HG03045 (cell line): Measurements from ENCODE around the gene DCLRE1A.
"Not testable (repeated sequence)": the region's sequence is repeated elsewhere in the genome, so short reads cannot be mapped to it uniquely, and the experiment has no call there.

Experiments
- ATAC-seq: cut with Tn5 transposase; IDR thresholded peaks from one replicate; pipeline ENCODE4 v1.9.1; 2021; ENCODE audit warnings: mild to moderate bottlenecking, moderate library complexity; ENCODE audit not compliant: unreplicated experiment

Gene DCLRE1A

DNA sequence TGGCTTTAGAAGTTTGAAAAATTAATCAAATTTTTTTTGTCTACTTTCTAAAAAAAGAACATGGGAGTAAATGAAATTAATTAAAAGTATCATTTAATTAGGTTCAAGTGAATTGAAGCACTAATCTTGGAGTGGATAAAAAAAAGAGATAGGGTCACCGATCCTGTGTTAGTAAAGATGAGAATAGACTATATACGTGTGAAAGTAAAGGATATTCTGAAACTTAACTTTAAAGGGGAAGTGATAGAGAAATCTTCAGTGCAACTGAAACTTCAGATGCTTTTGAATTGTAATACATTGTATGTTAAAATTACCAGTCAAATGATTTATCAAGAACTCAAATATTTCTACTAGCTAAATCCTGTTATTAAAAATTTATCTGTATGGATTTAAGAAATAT, 5.4 kb upstream of the DCLRE1A start:
- no peak for ATAC-seq

GRCh38 chr10:113858541-113858940, 4.7 kb upstream of the DCLRE1A start:
- ATAC-seq, result no peak

GRCh38 chr10:113857210-113857609, 3.3 kb upstream of the DCLRE1A start:
- no peak for ATAC-seq

- no peak for ATAC-seq
Observed at GRCh38 chr10:113856563-113856962, 2.7 kb upstream of the DCLRE1A start.

DNA sequence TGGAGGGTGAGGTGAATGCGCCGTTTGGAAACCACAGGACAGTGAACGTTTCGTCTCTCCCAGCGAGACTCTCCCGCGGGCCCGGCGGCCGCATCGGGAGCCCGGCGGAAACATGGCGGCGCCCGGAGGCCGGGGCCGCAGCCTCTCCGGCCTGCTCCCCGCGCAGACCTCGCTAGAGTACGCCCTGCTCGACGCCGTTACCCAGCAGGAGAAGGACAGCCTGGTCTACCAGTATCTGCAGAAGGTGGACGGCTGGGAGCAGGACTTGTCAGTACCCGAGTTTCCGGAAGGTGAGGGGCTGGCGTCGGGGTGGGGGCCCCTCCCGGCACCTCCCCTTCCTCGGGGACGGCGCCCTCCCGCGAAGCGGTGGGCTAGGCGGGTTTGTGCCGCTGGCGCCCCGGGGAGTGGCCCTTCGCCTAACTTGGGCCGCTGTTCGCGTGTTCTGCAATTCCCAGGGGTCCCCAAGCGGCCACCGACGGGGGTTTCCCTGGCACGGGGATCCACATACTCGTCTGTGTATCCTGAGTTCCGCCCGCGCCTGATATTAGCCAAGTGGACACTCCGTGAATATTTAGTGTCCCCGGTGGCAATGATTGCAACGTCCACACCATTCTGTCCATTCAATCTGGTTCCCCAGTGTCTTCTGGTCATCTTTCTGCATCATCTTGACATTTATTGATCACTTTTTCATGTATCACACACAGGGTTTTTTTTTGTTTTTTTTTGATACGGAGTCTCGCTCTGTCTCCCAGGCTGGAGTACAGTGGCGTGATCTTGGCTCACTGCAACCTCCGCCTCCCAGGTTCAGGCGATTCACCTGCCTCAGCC, 1.1 kb upstream of the DCLRE1A start:
- ATAC-seq, result peak; percentile 39

DNA sequence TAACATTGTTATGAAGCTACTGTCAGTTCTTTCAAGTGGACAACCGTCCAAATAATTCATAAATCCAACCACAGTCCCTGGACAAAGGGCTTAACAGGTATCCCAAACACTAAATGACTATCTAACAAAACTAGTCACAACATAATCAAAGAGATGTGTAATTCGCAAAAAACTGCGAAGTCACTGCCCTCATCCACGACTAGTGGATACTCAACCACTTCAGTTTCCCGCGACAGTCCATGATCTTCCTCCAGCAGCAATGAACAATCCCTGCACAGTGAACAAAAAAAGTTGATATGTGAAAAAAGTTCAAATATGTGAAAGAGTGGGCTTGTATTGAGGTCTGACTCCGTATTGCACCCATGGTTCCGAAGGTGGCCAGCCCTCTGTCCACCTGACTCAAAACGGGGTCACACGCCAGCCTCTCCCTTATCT, 287 bp downstream of the DCLRE1A start:
- no peak for ATAC-seq

DNA sequence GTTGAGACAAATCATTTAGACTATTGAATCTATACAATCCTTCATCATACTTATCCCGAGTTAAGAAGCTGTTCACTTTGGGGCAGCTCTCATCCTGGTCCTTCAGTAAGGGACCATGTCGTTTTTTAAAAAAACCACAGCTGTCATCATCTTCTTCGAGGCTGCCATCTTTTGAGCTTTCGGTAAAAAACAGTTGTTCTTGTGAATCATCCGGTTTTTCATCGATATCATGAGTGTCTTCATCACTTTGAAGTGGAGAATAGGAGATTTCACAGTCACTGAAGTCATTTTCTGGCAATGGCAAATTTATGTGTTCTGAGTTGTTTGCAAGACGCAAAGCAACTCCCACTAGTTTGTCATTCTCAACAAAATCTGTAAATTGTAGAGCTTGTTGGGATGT, 3.9 kb downstream of the DCLRE1A start:
- ATAC-seq, result no peak

GRCh38 chr10:113849140-113849803, 4.6 kb downstream of the DCLRE1A start:
- no peak for ATAC-seq

- ATAC-seq, result no peak
Observed at GRCh38 chr10:113846036-113846435, 7.8 kb downstream of the DCLRE1A start.

DNA sequence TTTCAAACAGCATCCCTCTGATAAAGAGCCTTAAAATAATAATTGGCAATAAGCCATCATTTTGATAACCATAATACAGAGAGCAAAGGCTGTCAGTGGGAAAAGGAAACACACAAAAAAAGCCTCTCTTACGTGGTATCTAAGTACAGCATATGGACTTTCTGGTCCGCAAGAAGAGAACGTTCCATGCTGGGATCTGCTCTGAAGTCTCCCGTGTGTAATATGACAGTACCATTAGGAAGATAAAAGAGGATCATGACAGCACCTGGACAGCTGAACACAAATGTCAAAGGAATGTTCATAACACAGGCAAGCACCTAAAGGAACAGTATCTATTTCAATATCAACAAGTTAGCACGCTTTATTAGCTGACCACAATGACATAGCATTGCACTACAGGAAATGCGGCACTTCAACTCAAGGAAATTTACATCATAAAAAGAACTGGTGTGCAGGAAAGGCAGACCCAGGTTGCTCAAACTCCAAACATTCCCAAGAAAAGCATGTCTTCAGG, 9.9 kb downstream of the DCLRE1A start:
- no peak for ATAC-seq

GRCh38 chr10:113842171-113842570, 11.7 kb downstream of the DCLRE1A start:
- no peak for ATAC-seq

DNA sequence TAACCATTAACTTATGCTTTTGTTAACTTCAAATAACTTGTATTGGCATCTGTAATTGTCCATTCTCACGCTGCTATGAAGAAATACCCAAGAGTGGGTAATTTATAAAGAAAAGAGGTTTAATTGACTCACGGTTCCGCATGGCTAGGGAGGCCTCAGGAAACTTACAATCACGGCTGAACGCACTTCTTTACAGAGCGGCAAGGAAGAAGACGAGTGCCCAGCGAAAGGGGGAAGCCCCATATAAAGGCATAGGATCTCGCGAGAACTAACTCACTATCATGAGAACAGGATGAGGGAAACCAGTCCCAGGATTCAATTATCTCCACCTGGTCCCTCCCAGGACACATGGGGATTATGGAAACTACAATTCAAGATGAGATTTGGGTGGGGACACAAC, 25.3 kb downstream of the DCLRE1A start:
- ATAC-seq, result not testable (repeated sequence)

DNA sequence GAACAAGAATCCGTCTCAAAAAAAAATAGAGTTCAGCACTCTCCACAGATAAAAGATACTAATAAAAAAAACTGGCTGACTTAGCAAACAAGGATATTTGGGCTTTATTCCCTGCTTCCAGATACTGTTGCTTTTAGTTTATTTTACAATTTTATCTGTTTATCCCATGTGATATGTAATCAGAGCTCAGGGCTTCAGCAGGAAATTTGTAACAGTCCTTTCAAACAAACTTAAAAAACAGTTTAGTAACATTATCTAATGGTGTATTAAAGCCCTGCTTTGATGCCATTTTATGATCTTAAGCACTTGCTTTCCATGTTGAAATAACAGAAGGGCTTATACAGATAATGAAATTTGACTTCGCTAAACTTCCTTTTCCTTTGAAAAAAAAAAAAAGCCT, 28.1 kb downstream of the DCLRE1A start:
- no peak for ATAC-seq

DNA sequence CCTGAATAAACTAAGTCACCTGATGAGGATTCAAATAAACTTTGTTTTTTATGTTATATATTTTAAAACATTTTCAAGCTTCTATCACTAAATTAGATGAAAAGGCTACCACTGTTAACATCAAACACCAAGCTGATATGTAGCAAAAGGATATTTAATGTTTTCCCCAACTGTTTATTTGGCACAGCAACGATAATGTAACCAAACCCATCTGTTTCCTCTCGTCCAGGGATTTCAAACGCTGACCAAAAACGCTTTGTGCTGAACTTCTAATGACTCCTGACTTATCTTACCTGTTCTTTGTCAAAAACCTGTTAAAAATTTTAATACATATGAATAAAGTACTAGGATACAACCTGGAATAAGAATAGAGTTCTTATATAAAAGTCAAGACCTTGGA, 30.5 kb downstream of the DCLRE1A start:
- ATAC-seq, result no peak

GRCh38 chr10:113822174-113822573, 31.7 kb downstream of the DCLRE1A start:
- no peak for ATAC-seq

DNA sequence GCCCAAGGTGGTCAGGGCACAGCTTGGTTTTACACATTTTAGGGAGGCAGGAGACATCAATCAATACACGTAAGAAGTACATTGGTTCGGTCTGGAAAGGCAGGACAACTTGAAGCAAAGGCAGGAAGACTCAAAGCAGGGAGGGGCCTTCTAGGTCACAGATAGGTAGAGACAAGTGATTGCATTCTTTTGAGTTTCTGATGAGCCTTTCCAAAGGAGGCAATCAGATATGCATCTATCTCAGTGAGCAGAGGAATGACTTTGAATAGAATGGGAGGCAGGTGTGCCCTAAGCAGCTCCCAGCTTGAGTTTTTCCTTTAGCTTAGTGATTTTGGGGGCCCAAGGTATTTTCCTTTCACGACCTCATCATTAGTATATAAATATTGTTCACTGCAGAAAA, 32.6 kb downstream of the DCLRE1A start:
- not testable (repeated sequence) for ATAC-seq

GRCh38 chr10:113820507-113820906, 33.4 kb downstream of the DCLRE1A start:
- ATAC-seq, result no peak

- no peak for ATAC-seq
Observed at GRCh38 chr10:113819989-113820388, 33.9 kb downstream of the DCLRE1A start.

DNA sequence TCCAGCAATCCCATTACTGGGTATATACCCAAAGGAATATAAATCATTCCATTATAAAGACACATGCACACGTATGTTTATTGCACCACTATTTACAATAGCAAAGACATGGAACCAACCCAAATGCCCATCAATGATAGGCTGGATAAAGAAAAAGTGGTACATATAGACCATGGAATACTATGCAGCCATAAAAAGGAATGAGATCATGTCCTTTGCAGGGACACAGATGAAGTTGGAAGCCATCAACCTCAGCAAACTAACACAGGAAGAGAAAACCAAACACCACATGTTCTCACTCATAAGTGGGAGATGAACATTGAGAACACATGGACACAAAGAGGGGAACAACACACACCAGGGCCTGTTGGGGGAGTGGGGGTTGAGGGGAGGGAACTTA, 39.2 kb downstream of the DCLRE1A start:
- ATAC-seq, result not testable (repeated sequence)

- no peak for ATAC-seq
Observed at GRCh38 chr10:113808168-113808567, 45.7 kb downstream of the DCLRE1A start.

DNA sequence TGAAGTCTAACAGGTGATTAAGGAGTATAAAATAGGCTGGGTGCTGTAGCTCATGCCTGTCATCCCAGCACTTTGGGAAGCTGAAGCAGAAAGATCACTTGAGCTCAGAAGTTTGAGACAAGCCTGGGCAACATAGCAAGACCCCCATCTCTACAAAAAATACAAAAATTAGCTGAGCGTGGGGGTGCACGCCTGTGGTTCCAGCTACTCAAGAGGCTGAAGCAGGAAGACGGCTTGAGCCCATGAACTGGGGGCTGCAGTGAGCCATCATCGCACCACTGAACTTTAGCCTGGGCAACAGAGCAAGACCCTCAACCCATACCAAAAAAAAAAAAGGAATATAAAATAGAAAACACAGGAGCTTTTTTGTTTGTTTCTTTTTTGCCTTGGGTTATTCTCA, 47.4 kb downstream of the DCLRE1A start:
- ATAC-seq, result no peak

DNA sequence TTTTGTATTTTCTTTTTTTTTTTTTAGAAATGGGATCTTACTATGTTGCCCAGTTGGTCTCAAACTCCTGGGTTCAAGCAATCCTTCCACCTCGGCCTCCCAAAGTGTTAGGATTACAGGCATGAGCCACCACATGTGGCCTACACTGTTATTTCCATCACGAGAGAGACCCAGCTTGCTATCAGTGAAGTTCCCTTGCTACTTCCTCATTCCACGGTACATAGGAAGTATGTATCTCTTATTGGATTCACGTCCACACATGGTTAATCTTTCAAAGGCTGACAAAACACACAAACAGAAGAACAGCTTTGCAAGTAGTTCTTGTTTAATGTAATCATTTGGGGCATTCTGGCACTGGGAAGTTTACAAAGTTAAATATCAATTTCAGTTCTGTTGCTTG, 50.9 kb downstream of the DCLRE1A start:
- no peak for ATAC-seq
